ENCODE measurements around the gene SLC44A2.

DNA sequence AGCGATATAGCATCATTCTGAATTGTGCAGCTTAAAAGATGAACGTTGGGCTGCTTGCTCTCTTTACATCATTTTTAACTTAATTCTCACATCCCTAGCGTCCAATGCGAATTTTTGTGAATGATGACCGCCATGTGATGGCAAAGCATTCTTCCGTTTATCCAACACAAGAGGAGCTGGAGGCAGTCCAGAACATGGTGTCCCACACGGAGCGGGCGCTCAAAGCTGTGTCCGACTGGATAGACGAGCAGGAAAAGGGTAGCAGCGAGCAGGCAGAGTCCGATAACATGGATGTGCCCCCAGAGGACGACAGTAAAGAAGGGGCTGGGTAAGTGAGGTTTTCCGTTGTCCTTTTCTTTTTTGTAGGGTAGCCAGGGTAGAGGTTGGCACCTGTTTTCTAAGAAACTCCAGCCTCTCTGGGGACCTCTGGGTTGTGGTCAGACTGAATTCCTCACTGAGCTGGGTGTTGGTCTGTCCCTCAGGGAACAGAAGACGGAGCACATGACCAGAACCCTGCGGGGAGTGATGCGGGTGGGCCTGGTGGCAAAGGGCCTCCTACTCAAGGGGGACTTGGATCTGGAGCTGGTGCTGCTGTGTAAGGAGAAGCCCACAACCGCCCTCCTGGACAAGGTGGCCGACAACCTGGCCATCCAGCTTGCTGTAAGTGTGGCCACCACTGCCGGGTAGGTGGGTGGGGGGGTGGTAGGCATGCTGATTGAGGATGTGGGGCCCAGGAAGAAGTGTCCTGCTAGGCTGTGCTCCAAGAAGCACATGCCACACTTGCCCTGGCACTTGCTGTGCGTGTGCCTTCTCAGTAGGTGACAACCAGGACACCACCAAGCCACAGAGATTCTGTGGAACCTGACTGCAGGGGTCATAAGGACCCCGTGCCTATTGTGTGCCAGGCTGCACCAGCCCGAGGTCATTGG is 45.8 kb downstream of the SLC44A2 start:
- TF ChIP-seq REST (IDR thresholded peaks at IDR 0.05; ENCODE audit: borderline replicate concordance in 1 of 2, low read depth in 1 of 2, low read length in 2 of 2) (no peak), CTCF (CRISPR knock-in tag; IDR thresholded peaks at IDR 0.05) (no peak), ARHGAP35 (CRISPR knock-in tag; IDR thresholded peaks at IDR 0.05; ENCODE audit: borderline replicate concordance) (no peak), ZNF816 (CRISPR knock-in tag; IDR thresholded peaks at IDR 0.05; ENCODE audit: borderline replicate concordance) (no peak), KDM1A (CRISPR knock-in tag; IDR thresholded peaks at IDR 0.05) (no peak), PBX3 (CRISPR knock-in tag; IDR thresholded peaks at IDR 0.05; ENCODE audit: borderline replicate concordance) (no peak), CERS6 (CRISPR knock-in tag; IDR thresholded peaks at IDR 0.05) (no peak), ZSCAN20 (CRISPR knock-in tag; IDR thresholded peaks at IDR 0.05; ENCODE audit: borderline replicate concordance) (no peak)
- TF ChIP-seq, protein P1, sequence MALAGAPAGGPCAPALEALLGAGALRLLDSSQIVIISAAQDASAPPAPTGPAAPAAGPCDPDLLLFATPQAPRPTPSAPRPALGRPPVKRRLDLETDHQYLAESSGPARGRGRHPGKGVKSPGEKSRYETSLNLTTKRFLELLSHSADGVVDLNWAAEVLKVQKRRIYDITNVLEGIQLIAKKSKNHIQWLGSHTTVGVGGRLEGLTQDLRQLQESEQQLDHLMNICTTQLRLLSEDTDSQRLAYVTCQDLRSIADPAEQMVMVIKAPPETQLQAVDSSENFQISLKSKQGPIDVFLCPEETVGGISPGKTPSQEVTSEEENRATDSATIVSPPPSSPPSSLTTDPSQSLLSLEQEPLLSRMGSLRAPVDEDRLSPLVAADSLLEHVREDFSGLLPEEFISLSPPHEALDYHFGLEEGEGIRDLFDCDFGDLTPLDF (CRISPR knock-in tag; IDR thresholded peaks at IDR 0.05), result no peak
- TF ChIP-seq, protein P2, sequence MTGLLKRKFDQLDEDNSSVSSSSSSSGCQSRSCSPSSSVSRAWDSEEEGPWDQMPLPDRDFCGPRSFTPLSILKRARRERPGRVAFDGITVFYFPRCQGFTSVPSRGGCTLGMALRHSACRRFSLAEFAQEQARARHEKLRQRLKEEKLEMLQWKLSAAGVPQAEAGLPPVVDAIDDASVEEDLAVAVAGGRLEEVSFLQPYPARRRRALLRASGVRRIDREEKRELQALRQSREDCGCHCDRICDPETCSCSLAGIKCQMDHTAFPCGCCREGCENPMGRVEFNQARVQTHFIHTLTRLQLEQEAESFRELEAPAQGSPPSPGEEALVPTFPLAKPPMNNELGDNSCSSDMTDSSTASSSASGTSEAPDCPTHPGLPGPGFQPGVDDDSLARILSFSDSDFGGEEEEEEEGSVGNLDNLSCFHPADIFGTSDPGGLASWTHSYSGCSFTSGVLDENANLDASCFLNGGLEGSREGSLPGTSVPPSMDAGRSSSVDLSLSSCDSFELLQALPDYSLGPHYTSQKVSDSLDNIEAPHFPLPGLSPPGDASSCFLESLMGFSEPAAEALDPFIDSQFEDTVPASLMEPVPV (CRISPR knock-in tag; IDR thresholded peaks at IDR 0.05), result no peak
- TF ChIP-seq, protein P3, sequence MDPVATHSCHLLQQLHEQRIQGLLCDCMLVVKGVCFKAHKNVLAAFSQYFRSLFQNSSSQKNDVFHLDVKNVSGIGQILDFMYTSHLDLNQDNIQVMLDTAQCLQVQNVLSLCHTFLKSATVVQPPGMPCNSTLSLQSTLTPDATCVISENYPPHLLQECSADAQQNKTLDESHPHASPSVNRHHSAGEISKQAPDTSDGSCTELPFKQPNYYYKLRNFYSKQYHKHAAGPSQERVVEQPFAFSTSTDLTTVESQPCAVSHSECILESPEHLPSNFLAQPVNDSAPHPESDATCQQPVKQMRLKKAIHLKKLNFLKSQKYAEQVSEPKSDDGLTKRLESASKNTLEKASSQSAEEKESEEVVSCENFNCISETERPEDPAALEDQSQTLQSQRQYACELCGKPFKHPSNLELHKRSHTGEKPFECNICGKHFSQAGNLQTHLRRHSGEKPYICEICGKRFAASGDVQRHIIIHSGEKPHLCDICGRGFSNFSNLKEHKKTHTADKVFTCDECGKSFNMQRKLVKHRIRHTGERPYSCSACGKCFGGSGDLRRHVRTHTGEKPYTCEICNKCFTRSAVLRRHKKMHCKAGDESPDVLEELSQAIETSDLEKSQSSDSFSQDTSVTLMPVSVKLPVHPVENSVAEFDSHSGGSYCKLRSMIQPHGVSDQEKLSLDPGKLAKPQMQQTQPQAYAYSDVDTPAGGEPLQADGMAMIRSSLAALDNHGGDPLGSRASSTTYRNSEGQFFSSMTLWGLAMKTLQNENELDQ (CRISPR knock-in tag; IDR thresholded peaks at IDR 0.05; ENCODE audit: borderline replicate concordance), result no peak

All from HepG2 (cell line).